ENCODE results near the gene RECQL5. TPM values are rescaled to one million over a fixed set of nuclear protein-coding genes. Genes with fewer than 3 reads are reported as not detected.
A peak's percentile ranks its signal among the peaks of the same experiment; 100 is the strongest.

Gene RECQL5
- total RNA-seq, 1 experiment from 2014 or later = 40.0 TPM

- no peak overlapping the region for H2BK15ac ChIP-seq (ENCODE audit: low read depth, low read length)
- H2BK12ac ChIP-seq (ENCODE audit: insufficient read length, low read depth, low read length) = no peak overlapping the region
- Mint-ChIP-seq H3K27me3 (ENCODE audit: low read depth) (no peaks in the 10 kb centered on the region), H3K4me1 (peaks cover 29 to 34% of the 10 kb centered on the region in 2 experiments), H3K36me3 (ENCODE audit: insufficient read depth in 1 of 3, low read depth in 3 of 3) (peaks cover 3 to 6% (median 4%) of the 10 kb centered on the region in 3 experiments; a peak in 3 of 7 replicates), H3K4me3 (peak overlapping the region in 1 of 2 experiments; percentile 44; a peak in 1 of 5 replicates), H3K27ac (peak overlapping the region; percentile 89 to 91 (median 90); a peak in 4 of 7 replicates), H3K9me3 (no peaks in the 10 kb centered on the region)
- H2BK120ac ChIP-seq (ENCODE audit: low read depth, low read length, poor library complexity, severe bottlenecking) = no peak overlapping the region
- H3K18ac ChIP-seq (ENCODE audit: insufficient read length, low read depth, low read length) = no peak overlapping the region
- no peak overlapping the region for H3K23ac ChIP-seq (ENCODE audit: insufficient read length, low read depth, low read length)
- no peak overlapping the region for H3K4ac ChIP-seq (ENCODE audit: low read depth, low read length)
- H2AFZ ChIP-seq (ENCODE audit: low read length) = no peak overlapping the region
- H4K5ac ChIP-seq (ENCODE audit: insufficient read length, low read depth, low read length) = no peak overlapping the region
- H3K27me3 ChIP-seq (ENCODE audit: insufficient read depth, low read length) = no peaks in the 10 kb centered on the region
- no peak overlapping the region for H2BK5ac ChIP-seq (ENCODE audit: insufficient read length, low read length)
- H2AK5ac ChIP-seq (ENCODE audit: insufficient read length, low read length) = no peak overlapping the region
- H3T11ph ChIP-seq (ENCODE audit: low read length) = no peak overlapping the region
- no peak overlapping the region for H3K27ac ChIP-seq (ENCODE audit: insufficient read length, low read depth, low read length)
- H4K91ac ChIP-seq (ENCODE audit: insufficient read length, low read depth, low read length) = no peak overlapping the region
- H4K20me1 ChIP-seq (ENCODE audit: control insufficient read depth, insufficient read depth, insufficient read length) = no peaks in the 10 kb centered on the region
- no peak overlapping the region for H3K9ac ChIP-seq (ENCODE audit: extremely low read depth, insufficient read length, low read length)
- no peaks in the 10 kb centered on the region for H3K79me2 ChIP-seq (ENCODE audit: insufficient read depth, low read length)
- no peak overlapping the region; the same call in 1 of the 2 replicates for H3K14ac ChIP-seq (ENCODE audit: insufficient read depth, low read length)
- DNase-seq = no peak
- no CpG with 5 or more reads among the region's 7 CpGs for WGBS (ENCODE audit: extremely low coverage, insufficient read length, low lambda C conversion rate)
- H3K79me1 ChIP-seq (ENCODE audit: insufficient read depth, low read depth, low read length, poor library complexity, severe bottlenecking) = no peaks in the 10 kb centered on the region
- peaks cover 7% of the 10 kb centered on the region; the same call in 1 of the 2 replicates for H3K4me1 ChIP-seq (ENCODE audit: insufficient read depth, low read length)
- no peak overlapping the region for H2BK20ac ChIP-seq (ENCODE audit: low read depth, low read length, poor library complexity, severe bottlenecking)
- H4K8ac ChIP-seq (replicated peaks; ENCODE audit: insufficient read length, low read depth, low read length) = no peak overlapping the region
- H3K4me2 ChIP-seq (ENCODE audit: insufficient read depth, insufficient read length, low read length) = no peak overlapping the region
- H3K23me2 ChIP-seq (ENCODE audit: insufficient read length, low read depth, low read length, poor library complexity, severe bottlenecking) = no peaks in the 10 kb centered on the region
- H3K56ac ChIP-seq (ENCODE audit: insufficient read length, low read depth, low read length) = no peak overlapping the region
- no peaks in the 10 kb centered on the region for H3K9me3 ChIP-seq (ENCODE audit: control insufficient read depth, low read depth, low read length)
- TF ChIP-seq CTCF (conservative IDR thresholded peaks at IDR 0.05) = no peak
Observed at GRCh38 chr17:75643643-75644017, 23.3 kb downstream of the RECQL5 start.

Measured in H9 (cell line).